HG03025 (cell line): Measurements from ENCODE around the gene METTL13.

Source experiments
- ATAC-seq: cut with Tn5 transposase; IDR thresholded peaks from one replicate; pipeline ENCODE4 v1.9.1; 2021; ENCODE audit warnings: mild to moderate bottlenecking, moderate library complexity; ENCODE audit not compliant: unreplicated experiment, low FRiP score

The METTL13 gene

DNA sequence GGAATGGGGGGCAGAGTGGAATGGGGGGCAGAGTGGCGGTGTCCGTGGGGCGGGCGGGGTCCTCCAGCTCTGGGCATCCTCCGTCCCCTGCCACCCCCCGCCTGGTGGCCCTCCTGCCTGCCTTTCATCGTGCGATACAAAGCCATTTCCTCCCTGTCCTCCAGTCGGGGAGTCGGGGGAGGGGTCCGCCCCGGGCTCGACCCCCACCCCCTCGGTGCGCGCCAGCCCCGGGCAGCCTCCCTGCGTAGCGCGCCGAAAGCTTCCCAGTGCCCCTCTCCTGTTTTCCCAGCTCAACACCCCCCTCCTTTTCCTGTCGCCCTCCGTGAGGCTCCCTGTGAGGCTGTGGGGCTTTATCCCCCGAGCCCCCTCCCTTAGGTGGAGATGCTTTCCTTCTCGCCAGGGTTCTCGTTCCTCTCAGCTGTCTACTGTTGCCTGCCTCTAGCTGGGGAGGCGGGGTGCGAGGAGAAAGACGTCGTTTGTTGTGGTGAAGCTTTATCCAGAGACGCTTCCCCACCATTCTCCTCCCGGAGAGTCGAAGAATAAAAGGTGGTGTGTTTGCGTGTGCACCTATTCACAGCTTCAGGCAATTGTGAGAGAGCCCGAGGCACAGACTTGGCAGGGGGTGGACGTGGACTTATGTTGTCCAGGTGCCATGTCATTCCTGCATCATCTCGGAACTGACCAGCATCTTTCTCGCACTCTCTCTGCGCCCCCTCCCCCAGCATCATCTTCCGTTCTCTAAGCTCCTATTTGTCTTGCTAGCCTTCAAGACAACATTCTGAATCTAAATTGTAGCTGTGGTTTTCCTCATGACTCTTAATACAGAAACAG is 60.7 kb downstream of the METTL13 start:
- no peak for ATAC-seq

DNA sequence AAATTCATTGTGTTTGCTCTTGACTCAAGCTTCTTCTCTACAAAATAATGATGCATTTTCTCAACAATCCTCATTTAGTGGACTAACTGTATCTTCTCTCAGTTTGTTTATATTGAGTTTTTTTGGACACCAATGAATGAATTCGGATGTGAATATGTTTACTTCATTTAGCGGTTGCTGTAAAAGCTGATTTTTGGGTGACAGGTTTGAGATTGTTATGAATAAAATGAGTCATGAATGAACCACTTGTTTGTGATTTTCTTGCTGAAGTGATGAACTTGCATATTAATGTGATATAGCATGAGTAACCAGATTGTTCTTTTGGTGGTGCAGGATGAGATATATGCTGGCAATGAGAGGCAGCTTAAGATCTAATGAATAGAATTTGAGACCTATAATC is 62.9 kb downstream of the METTL13 start:
- ATAC-seq, result no peak

DNA sequence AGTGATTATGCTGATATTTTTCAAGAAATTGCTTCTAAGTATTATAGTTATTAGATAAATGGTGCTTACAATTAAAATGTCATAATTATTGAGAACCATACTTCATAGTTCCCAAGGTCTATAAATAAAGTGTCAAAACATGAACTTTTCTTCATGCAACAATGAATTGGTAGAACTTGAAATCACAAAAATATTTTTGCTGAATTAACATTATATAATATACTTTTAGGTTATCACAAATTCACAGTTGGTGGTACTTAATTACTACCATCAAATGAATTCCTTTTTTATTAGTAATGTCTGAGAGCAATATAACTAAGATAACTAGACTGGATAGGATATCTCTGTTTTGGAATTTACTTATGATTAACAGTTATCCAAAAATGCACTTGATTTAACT is 64.5 kb downstream of the METTL13 start:
- no peak for ATAC-seq
